ENCODE measurements around the gene S100PBP.

S100PBP gene

DNA sequence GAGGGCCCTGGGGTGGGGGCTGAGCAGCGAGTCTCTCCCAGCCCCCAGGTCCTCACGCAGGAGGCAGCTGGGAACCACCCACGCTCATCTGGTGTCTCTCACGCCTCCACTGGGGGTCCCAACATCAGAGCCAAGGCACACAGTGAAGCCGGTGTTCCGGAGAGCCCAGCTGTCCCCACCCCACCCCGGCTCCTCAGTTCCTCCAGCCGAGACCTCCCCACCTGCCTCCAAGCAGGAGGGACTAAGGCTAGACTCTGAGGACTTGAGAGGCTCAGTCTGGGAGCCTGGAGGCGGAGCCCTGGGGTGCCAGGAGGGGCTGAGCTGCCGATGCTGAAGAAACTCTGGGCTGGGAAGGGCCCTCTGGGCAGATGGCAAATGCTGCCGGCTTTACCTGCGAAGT lies 67.3 kb downstream of the S100PBP start:
- in situ Hi-C loops (cut with HindIII; ENCODE audit: low sequenced_read_pairs), result no loop called here

DNA sequence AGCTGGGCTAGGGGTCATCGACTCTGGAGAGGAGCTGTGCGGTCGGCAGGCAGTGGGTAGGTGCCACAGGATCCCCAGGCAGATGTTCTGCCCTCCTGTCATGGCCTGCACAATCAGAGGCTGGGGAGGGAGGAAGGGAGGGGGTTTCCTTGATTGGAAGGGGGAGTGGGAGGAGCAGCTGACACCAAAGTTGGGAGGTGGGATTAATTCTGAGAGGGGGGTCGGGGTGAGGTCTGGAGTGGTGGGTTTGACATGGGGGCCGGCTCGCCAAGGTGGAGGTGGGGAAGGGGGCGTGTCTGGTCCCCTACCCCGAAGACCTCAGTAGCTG lies 68.2 kb downstream of the S100PBP start:
- in situ Hi-C loops (cut with HindIII; ENCODE audit: low sequenced_read_pairs), result no loop called here

DNA sequence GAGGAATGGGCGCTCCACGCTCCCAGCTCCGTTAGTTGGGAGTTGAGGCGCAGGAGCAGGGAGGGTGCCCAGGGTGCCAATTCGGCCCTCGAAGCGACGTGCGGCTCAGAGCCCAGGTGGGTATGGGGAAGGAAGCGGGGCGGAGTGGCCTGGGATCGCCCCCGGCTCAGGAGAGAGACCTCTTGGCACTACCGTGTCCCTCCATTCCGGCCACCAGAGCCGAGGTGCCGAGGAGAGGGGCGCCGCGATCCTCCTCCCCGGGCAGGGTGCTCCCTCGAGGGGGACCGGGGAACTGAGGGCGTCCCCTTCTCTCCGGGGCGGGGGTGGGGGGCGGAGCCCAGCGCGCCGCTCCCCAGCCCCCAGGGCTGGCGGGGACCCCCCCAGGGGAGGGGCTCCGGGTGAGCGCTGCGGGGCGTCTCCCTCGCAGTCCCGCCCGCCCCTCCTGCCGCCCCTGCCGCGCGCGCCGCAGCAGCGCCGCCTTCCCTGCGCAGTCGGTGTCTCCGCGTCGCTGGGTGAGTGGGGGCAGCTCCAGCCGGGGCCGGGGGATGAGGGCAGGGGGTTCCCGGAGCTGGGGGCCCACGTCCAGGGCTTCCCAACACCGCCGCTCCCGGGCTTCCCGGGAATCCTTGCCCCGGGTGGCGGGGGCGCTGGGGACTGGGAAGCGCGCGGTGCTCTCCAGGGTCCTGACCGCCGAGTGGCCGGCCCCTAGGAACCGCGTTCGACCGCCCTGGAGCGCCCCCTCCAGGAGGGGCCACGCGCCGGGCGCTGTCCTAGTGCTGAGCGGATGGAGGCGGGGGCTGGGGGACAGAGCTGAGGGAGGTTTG lies 68.8 kb downstream of the S100PBP start, which contains the start of gene HPCA:
HPCA (plus strand) TSS at position 488 of the 824 bp plus-strand sequence. CDS start 2,408 bp downstream, outside the sequence.
- in situ Hi-C loops (cut with HindIII; ENCODE audit: low sequenced_read_pairs), result no loop called here

DNA sequence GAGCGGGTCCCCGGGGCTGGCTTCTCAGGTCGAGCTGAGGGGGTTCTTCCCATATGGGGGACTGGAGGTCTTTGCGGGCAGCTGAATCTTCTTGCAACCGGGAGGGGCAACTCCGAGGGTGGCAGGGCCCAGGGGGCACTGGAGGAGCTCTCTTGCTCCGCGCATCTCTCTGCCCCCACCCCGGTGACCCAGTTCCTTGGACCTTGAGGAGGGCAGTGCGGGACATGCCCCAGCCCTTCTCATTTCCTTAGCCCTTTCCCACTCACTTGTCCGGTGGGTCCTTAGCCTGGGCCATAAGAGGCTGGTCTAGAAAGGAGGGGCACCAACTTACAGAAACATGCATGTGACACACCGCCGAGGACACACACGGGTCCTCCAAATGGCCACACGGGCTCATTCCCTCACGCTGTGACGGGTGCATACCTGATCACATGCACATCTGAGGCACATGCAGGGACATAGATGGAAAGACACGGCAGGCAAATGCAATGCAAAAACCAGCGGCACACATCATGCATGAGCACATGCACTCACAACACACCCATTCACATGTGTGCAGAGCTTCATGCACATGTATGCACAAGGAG lies 69.5 kb downstream of the S100PBP start:
- in situ Hi-C loops (cut with HindIII; ENCODE audit: low sequenced_read_pairs), result no loop called here

DNA sequence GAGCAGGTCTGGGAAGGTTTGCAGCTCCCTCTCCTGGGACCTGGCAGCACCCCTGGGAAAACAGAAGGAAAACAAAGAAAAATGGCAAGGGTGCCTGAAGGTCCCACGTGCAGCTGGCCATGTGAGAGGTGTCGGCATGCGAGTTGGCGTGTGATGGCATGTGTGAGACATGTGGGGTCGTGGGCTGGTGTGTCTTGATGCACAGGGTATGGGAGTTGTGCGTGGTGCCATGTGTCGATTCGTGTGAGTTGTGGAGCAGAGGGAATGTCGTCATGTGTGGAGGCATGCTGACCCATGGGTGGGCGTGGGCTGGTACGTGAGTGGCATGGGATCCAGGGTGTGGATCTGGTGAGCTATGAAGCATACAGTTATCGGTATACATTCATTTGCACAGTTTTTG lies 70.2 kb downstream of the S100PBP start:
- in situ Hi-C loops (cut with HindIII; ENCODE audit: low sequenced_read_pairs), result no loop called here

DNA sequence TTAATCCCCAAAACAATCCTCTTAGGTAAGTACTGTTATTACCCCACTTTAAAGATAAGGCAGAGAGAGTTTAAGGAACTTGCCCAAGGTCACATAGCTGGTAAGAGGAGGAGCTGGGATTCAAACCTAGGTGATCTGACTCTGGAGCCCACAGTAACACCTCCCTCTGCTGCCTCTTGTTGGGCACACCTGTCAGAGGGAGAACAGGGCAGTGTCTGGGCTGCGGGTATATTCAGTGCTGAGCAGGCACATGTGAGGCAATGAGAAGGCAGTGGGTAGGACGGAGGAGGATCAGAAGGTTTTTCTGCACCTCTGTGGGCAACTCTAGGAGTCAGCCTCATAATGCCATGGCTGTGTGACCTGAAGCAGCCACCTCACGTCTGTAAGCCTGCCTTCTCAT lies 70.7 kb downstream of the S100PBP start:
- in situ Hi-C loops (cut with HindIII; ENCODE audit: low sequenced_read_pairs), result no loop called here

DNA sequence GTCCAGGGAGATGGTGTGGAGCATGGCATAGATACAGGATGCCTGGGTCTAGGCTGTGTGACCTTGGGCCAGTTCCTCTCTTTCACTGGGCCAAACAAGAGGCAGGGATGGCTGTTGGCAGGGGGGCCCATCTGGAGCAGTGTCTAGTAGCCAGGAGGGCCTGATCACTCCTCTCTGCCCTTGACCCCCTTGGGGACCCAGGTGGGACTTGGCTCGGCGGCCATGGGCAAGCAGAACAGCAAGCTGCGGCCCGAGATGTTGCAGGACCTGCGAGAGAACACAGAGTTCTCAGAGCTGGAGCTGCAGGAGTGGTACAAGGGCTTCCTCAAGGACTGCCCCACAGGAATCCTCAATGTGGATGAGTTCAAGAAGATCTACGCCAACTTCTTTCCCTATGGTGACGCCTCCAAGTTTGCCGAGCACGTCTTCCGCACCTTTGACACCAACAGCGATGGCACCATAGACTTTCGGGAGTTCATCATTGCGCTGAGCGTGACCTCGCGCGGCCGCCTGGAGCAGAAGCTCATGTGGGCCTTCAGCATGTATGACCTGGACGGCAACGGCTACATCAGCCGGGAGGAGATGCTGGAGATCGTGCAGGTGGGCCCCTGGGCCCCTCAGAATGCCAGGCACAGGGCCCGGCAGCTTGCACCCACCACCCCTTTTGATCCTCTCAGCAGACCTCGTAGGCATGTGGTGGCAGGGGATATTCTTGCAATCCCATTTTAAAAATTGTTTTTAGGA lies 71.4 kb downstream of the S100PBP start:
- in situ Hi-C loops (cut with HindIII; ENCODE audit: low sequenced_read_pairs), result no loop called here

DNA sequence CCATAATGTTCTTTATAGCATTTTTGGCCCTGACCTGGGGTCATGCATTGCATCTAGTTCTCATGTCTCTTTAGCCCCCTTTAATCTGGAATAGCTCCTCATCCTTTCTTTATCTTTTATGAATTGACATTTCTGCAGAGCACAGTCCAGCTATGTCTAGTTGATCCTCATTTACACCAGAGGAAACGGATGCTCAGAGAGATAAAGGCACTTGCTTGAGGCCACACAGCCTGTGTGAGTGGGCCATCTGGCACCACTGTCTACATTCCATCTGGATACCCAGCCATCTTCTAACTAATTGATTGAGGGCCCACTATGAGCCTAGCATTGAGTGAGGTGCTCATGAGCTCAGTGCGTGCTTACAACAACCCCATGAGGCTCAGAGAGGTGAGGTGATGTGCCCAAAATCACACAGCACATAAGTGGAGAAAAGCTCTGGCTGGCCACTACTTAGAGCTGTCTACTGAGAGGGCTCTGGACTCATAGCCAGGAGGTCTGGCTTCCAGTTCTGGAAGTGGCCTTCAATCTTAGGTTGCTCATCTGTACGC lies 72.4 kb downstream of the S100PBP start:
- in situ Hi-C loops (cut with HindIII; ENCODE audit: low sequenced_read_pairs), result no loop called here

DNA sequence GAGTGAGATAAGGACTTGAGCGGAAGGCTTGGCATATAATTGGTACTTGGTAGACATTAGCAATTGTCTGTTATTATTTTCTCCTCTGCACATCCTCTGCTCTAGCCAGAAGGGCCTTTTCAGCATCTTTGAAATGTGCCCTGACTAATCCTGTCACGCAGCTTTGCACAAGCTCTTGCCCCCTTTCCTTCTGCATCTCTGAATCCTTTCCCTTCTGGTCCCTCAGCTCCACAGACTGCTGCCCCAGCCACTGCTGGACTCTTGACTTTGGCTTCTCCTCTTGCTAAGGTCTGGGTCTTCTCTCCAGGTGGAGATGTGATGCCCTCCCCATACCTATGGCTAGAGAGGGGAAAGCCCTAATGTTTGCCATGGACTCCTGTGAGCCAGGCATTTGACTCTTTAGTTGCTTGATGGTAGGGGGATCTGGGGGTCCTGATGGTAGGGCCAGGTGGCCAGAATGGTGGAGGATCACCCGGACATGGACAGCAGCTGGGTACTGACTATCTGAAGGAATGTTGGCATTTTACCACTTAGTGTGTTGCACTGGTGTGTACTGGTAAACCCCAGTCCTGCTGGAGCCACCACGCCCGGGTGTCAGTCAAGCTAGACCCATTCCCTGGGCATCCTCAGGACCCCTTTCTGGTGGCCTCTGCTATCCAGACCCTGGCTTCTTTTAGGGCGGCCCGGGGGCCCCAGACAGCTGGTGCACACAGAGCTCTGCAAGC lies 73.2 kb downstream of the S100PBP start:
- in situ Hi-C loops (cut with HindIII; ENCODE audit: low sequenced_read_pairs), result no loop called here

DNA sequence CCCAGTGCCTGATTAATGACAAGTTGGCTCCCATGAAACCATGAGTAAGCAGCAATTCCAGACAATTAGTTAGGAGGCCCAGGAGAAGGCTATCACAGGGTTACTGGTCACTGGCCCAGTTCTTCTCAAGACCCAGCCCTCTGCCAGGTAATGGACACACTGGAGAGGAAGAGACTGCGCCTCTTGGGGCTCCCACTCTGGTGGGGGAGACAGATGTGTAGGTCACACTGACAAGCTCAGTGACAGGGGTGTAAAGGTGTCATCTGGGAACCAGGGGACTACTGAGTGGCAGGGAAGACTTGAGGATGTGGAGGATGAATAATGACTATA lies 73.8 kb downstream of the S100PBP start:
- in situ Hi-C loops (cut with HindIII; ENCODE audit: low sequenced_read_pairs), result no loop called here

DNA sequence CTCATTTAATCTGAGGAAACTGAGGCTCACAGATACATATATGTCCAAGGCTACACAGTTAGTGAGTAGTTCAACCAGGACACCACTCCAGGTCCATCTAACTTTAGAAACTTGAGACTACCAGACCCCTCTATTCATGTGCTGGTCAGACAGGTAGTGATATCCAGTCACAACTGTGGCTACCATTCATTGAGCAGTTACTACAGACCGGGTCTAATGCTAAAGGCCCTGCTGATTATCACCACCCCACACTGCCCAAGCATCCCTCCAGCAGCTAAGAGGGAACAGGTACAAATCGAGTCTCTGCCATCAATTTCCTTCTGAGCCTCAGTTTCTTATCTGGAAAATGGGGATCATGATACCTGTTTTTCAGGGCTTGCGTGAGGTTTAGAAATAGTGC lies 74.2 kb downstream of the S100PBP start:
- in situ Hi-C loops (cut with HindIII; ENCODE audit: low sequenced_read_pairs), result no loop called here

DNA sequence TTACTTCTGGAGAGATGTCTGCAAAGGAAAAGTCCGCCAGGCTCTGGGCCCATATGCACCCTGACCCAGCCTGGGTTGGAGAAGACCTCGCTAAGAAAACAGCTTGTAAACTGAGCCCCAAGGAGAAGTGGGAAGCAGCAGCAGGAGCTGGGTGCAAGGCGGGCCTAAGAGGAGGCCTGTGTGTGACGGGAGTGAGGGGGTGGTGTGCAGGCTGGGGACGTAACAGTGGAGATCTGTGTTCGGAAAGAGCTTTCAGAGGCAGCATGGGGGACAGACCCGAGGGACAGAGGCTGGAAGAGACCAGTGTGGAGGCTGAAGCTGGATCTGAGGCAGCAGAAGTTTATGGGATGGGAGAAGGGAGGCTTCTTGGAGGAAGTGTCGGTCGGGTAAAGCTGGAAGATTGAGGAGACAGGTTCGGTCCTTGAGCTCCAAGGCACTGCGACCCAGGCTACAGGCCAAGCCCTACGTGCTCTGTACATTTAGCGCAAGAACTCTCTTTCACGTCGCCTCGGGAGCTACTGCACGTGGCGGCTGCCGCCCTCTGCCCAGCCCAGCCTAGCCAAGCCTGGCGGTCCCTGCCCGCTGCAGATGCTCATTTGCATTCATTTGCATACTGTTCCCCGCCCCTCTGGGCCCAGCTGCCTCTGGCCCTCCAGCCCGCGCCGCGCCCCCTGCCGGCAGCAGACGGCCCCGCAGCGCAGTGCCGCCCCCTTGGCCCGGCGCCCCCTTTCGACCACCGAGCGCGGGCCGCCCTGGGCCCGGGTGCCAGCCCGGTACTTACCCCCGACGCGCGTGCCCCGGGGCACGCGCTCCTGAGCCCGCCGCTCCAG lies 75.1 kb downstream of the S100PBP start:
- in situ Hi-C loops (cut with HindIII; ENCODE audit: low sequenced_read_pairs), result no loop called here

DNA sequence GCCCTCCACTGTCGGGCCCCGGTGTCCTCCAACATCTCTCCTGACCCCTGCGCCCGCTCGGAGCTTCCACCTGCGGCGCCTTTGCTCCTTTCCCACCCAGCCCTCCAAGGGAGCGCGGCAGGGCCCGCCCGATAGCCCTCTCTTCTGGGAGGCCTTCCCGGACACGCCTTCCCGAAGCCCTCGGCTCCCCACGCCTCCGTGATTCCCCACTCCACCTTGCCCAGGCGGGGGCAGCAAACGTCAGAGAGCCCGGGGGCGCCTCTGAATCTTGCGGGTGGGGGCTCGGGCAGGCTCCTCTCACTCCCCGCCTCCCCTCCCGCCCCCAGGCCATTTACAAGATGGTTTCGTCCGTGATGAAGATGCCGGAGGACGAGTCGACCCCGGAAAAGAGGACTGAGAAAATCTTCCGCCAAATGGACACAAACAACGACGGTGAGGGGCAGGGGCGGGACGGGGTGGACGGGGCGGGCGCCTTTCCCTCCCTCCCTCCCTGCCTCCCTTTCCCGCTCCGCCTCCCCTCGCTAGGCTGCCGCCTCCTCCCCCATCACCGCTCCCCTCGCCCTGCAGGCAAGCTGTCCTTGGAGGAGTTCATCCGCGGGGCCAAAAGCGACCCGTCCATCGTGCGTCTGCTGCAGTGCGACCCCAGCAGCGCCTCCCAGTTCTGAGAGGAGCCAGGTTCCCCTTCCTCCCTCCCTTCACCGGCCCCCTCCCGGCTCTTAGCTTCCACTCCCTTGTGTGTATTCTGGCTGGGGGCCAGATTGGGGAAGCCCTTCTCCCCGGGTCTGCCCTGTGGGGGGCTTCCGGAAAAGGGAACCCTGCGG lies 76.0 kb downstream of the S100PBP start:
- in situ Hi-C loops (cut with HindIII; ENCODE audit: low sequenced_read_pairs), result no loop called here

DNA sequence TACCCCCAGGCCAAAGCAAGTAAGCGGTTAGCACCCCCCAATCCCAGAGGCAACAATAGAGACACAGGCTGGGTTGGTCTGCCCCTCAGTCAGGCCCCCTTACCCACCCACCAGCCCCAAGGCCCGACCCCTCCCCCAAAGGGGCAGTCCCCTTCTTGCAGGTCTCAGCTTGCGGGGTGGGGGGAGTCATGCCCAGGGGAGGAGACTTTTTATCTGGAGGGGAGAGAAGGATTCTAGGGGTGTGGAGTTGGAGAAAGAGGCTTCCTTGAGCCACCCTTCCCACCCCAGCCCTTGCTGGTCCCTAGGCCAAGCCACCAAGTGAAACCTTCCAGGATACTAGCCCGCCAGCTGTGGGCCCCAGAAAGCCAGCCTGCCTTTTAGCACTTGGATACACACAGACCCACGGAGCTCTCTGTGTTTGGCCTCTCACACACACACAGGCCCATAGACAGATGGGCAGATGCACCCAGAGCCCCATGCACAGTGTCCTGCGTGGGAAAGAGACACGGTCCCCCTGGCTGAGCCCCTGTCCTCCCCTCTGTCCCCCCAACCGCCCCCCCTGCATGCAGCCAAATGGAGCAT lies 76.7 kb downstream of the S100PBP start:
- in situ Hi-C loops (cut with HindIII; ENCODE audit: low sequenced_read_pairs), result no loop called here

DNA sequence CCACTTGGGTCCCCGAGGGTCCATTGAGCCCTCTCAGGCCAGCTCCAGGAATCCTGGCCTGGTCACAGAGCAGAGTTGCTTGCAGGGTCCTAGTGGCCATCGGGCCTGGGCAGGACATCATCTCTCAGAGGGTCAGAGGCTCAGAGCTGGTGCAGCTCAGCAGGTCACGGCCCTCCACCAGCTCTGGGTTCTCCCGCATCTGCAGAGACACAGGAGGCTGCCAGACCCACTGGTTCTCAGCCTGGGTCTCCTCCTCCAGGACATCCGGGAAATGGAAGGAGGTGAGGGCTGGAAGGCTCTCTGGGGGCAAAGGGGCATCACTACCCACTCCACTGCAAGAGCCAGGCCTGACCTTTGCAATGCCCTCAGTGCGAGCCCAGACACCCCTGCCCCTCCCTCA lies 77.2 kb downstream of the S100PBP start:
- in situ Hi-C loops (cut with HindIII; ENCODE audit: low sequenced_read_pairs), result no loop called here

DNA sequence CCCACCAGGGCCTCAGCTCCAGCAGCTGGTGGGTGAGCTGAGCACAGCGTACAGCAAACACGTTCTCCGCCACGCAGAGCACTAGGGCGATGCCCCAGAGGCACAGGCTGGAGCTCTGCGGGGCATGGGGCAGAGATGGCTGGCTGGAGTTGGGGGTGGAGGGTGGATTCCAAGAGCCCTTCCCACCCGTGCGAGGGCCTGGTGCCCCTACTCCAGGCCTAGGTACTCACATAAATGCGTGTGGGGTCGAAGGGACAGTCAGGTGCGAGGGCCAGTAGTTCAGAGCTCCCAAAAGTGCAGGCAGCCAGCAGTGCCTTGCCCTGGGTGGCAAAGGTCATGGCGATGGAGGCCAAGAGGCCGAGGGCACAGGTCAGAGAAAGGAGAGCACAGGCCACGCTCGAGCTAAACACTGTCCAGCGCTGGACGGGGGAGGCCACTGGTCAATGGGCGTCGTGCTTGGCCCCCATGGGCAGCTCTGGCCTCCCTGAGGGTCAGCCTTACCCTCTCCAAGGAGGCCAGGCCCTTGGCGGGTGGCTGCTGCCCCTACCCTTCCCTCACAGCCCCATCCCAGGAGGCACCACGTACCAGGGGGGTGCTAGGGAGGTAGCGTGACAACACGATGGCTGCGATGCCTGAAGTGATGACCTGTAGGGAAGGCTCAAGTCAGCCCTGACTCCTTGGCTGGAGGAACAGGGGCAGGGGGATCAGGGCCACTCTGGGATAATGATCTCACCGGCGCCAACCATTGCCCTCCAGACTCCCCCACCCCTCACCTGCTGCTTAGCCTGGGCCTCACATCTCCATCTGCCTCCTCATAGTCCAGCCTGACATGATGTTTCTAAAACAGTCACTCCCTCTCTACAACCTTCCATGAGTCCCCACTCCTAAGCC lies 78.1 kb downstream of the S100PBP start:
- in situ Hi-C loops (cut with HindIII; ENCODE audit: low sequenced_read_pairs), result no loop called here

DNA sequence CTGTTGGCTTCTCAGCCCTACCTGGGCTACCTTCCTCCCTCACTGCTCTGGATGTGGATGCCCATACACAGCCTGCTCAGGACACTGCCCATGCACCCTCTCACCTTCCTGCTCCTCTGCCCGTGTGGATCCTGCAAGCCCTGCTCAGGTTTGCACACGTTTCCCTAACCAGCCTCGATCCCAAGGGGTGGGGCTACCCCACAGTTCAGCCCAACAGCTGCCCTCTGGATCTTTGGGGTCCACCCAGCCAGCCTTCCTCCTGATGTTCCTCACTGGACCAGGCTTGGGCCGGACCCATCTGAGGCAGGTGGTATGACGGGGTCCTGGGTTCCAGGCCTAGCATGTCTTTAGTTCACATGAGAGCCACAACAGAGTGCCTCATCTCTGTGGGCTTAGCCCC lies 79.0 kb downstream of the S100PBP start:
- in situ Hi-C loops (cut with HindIII; ENCODE audit: low sequenced_read_pairs), result no loop called here
